Stimulated activated CD4-positive, alpha-beta T cell treated with anti-CD3 and anti-CD28 coated beads, Interleukin-1b, Interleukin-23, amount 100 ng/mL, for 48 hours (primary cell): Measurements from ENCODE around the gene TMEM119.

ENCODE experiments used
- DNase-seq: peaks from one replicate; pipeline ENCODE4 v3.0.0-alpha.2; 2020

TMEM119 gene, protein sequence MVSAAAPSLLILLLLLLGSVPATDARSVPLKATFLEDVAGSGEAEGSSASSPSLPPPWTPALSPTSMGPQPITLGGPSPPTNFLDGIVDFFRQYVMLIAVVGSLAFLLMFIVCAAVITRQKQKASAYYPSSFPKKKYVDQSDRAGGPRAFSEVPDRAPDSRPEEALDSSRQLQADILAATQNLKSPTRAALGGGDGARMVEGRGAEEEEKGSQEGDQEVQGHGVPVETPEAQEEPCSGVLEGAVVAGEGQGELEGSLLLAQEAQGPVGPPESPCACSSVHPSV

GRCh38 chr12:108597559-108598471 is at the start of gene TMEM119:
Gene TMEM119, minus strand, starts transcription at chr12:108598084. Its CDS starts 5,701 bp downstream, at chr12:108592383.
- no peak for DNase-seq

DNA sequence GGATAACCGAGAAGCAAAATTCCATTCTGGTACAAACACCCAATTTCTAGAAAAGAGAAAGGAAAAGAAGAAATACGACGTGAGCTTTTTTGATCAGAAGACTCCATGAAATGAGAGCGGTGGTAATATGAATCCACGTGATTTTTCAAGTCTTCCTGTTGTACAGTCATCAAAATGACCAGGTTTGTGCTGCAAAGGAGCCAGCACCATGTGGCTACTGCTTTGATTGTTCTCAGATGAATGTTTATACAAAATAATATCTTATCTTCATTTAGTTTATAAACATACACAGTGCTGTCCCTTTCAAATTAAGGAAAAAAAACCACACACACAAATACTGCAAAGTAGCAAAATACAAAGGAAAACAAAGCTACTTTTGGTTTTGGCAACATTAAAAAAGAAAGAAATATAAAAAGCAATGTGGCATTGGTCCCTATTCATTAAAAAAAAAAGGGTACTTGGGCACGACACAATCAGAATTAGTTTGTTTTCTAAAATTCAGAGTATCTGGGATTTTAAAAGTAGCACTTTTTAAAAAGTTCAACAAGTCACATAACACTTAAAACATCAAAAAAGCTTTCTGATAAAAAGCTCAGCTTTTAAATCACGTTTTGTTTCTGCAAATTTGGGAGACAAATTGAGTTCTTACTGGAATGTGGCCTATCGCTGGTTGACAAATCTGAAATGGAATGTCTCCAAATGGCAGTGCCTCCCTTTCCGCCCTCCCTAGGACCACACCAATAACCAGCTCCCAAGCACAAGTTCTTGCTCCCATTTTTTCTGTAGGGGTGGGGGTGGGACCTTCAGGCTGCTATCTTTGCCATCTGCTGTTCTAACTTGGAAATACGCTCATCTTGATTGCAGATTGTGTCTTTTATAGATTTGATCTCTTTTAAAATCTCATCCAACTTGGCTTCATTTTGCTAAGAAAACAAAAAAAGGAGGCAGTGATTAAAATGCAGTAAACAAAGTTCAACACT is 49.0 kb upstream of the TMEM119 start:
- DNase-seq = no peak

DNA sequence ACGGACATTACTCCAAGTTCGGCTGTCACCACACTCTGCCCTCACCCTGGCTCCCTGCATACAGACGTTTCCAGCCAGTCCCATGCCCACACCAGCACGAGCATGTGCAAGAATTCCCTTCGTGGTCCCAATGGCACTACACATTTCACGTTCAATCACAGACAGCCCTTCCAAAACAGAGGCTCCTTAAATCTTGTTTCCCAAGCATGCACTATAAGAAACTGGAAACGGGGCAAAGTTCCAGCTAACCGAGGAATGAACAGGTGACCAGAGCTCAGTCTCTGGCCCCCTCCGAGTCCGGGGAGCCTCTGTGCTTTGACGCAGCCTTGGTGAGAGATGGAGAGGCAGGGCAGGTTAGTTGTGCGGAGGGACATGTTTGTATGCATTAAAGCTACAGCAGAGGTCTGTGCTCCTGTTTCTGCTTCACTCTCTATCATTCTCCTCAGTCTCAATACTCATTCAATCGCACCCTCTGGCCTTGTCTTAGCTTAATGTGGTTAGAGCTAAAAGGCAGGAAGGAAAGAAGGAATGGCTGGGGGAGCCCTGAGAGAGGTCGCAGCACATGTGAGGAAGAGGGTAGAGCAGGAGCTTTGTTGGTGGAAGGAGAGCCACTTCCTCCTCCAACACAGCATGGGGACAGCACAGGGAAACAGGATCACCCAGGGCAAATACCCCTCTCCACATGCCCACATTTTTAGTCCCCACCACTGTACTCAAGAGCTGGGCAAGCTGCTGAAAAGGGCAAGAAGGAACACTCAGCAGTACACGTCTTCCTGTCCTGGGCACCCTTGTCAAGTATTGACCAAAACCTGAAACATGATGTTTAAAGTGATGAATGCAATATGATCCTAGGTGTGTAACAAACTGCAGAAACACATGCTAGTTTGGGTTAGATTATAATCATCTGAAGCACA is 48.1 kb upstream of the TMEM119 start:
- DNase-seq = no peak

GRCh38 chr12:108644811-108645120 is 46.9 kb upstream of the TMEM119 start:
- no peak for DNase-seq

DNA sequence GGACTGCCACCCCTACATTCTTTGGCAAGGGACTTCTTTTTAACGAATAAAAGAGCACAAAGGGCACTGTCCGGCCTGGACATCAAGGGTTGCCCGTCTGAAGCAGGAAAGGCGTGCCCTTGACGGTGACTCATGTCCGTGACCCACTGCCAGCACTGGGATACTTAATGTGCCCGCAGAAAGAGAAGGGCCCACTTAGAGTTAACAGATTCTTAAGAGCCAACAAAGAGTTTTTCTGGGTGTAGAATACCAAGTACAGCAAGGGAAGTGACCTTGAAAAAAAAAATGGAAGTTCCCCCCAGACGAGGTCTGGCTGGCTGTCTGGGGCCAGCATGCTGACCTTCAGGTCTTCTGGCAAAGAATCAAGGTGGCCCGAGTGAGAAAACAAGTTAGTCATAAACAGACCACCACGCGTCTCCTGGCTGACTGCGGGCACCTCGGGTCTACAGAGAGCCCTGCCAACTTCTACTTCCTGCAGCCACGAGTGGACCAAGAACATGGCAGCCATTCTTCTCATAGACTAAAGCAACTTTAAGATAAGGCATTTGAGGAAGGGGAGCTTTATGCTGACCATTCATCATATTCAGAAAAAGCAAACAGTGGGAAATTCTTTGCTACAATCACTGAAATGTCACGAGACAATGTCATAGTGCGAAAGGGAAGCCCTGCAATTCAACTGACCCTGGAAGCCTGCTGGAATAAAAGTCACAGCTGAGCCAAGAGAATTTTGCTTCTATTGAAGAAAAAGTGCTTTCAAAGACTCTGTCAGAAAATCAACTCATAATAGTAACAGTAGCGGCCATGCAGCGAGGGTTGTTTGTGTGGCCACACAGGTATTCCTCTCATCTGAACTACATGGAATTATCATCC is 46.3 kb upstream of the TMEM119 start:
- no peak for DNase-seq

GRCh38 chr12:108642899-108643654 is 45.2 kb upstream of the TMEM119 start:
- no peak for DNase-seq

GRCh38 chr12:108642269-108642870 is 44.5 kb upstream of the TMEM119 start:
- DNase-seq = no peak

DNA sequence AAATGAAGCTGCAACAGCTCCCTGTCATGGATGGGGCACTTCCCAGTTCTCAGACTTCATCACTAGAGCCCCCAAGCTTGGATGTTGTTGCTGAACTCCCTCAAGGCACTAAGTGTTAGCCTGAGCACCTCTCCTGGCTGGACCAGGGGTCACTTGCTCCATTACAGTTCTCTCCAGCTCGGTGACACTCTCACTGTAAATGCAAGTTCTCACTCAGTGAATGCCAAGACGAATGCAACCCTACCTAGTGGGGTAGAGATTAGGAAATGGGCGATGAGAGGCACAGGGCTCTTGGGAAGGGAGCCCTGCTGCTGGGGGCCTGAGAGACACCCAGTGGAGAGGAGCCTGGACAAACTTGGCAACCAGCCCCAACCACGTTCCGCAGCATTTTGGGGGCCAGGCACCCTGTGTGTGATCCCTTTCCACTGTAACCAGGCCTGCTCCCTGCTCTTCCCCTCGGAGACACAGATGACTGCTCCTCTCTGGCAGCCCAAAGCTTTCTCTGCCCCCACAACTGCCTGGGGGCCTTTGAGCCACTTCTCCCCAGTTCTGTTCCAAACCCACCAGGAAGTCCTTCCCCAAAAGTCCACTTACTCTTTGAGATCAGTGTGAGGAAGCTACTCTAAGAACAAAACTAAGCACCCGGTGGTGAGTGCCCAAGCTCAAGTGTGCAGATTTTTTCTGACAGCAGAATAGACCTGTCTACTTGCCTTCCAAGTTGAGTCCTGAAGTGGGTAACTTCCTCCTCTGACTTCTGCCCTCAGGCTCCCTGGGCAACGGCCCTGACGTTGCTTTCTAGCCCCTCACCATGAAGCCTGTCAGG is 43.8 kb upstream of the TMEM119 start:
- no peak for DNase-seq

- no peak for DNase-seq
These were observed 43.0 kb upstream of the TMEM119 start for GRCh38 chr12:108640802-108641445.

GRCh38 chr12:108638997-108639822 is 41.3 kb upstream of the TMEM119 start:
- no peak for DNase-seq

GRCh38 chr12:108638141-108638827 is 40.4 kb upstream of the TMEM119 start:
- no peak for DNase-seq

DNA sequence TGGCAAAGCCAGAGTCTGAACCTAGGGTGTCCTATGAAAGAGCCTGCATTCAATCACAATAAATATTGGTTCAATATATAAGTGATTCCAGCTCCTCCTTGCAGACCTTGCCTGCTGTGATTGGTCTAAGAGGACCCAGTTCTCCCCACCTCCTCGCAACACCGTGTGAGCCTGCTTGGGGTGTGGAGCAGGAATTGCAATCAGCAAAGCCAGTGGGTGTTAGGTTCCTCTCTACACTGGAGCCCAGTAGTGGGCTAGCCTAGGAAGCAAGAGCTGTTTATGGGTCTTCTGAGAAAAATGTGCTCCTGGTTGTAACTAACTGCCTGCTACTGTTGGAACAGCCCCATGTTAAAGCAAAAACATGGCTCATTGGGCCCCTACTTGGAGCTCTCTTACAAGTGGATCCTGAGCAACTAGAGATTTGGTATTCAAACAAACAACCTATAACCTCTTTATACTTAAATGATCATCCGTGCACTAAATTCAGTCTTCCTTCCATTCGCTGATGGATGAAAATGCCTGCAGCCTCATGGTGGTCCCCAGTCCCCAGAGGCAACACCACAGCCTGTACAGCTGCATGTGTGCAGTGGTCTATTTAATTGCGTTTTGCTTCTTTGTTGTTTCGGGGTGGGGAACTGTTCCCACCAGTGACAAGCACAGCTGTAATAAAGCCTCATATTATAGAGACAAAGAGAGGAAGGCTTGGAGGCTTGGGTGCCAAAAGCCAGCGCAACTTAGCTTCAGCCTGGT is 39.5 kb upstream of the TMEM119 start:
- DNase-seq = no peak

GRCh38 chr12:108635997-108636808 is 38.3 kb upstream of the TMEM119 start:
- no peak for DNase-seq

DNA sequence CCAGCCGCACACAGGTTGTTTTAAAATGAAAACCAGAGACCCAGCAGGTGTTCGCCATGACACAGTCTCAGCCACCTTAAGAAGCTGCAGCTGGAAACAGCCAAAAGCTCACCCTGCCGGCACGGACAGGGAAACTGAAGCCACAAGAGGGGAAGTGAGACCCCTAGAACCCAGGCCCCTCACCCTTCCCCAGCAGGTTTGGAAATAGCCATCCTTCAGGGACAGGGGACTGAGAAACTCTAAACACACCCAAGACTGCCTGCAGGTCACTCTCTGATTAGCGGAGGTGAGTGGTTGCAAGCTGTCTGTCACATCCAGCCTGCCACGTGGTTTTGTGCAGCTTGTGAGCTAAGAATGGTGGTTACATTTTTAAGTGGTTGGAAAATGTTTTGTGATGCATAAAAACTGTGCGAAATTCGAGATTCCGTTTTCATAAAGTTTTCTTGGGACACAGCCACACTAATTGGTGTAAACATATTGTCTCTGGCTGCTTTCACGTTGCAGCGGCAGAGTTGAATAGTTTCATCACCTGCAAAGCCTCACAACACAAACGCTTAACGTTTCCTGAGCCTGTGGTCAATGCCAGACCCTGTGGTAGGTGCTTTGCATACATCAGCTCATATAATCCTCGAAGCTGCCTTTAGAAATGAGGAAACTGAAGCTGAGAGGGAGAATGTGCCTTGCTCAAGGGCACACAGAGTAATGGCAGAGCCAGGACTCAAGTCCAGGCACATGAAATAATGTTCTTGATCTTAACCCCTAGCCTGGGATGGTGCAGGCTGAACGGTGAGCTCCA is 37.5 kb upstream of the TMEM119 start:
- peak; percentile 63 for DNase-seq
